HL-60 (cell line): ENCODE measurements around the gene MYO15A.

Source experiments
- CTCF ChIP-seq: IDR thresholded peaks from one replicate; pipeline ENCODE4 v1.5.1; 2011; ENCODE audit warnings: low read length, control low read depth, inconsistent platforms; ENCODE audit not compliant: insufficient read depth
- REST ChIP-seq: IDR thresholded peaks from 2 replicates; pipeline ENCODE4 v1.6.1; 2012; ENCODE audit warnings: low read depth; ENCODE audit not compliant: insufficient replicate concordance

- TF ChIP-seq CTCF (no peak), REST (no peak)
Observed at GRCh38 chr17:18136357-18136756, 27.8 kb downstream of the MYO15A start.
